COLO829 (cell line): ENCODE data around the gene SLC27A1.

Experiments
- DNase-seq: peaks from one replicate; pipeline ENCODE4 v3.0.0; 2012; ENCODE audit warnings: low spot score

Gene SLC27A1

GRCh38 chr19:17470068-17470841 is at the start of gene SLC27A1:
SLC27A1 (plus strand) TSS chr19:17470524; CDS start chr19:17470541, 17 bp downstream.
- DNase-seq: peak; percentile 91

- no peak for DNase-seq
Measured at GRCh38 chr19:17421942-17422341, 48.4 kb upstream of the SLC27A1 start.

GRCh38 chr19:17423429-17424208 is 46.7 kb upstream of the SLC27A1 start:
- DNase-seq: no peak

GRCh38 chr19:17424743-17425365 is 45.5 kb upstream of the SLC27A1 start:
- no peak for DNase-seq

GRCh38 chr19:17429641-17430113 is 40.6 kb upstream of the SLC27A1 start:
- no peak for DNase-seq

- no peak for DNase-seq
Measured at GRCh38 chr19:17431417-17431816, 38.9 kb upstream of the SLC27A1 start.

GRCh38 chr19:17435218-17435617 is 35.1 kb upstream of the SLC27A1 start:
- DNase-seq: no peak

- DNase-seq: no peak
Measured at GRCh38 chr19:17436094-17436873, 34.0 kb upstream of the SLC27A1 start.

- DNase-seq: no peak
Measured at GRCh38 chr19:17436874-17437267, 33.5 kb upstream of the SLC27A1 start.

GRCh38 chr19:17441241-17442021 is 28.9 kb upstream of the SLC27A1 start:
- DNase-seq: peak; percentile 28

- no peak for DNase-seq
Measured at GRCh38 chr19:17445526-17446165, 24.7 kb upstream of the SLC27A1 start.

GRCh38 chr19:17447704-17448130 is 22.6 kb upstream of the SLC27A1 start:
- no peak for DNase-seq

GRCh38 chr19:17448131-17448967 is 22.0 kb upstream of the SLC27A1 start, which contains the start of gene TMEM221:
TMEM221 (minus strand) TSS chr19:17448668; CDS start chr19:17448462, 206 bp downstream.
- no peak for DNase-seq

- no peak for DNase-seq
Measured at GRCh38 chr19:17450264-17451075, 19.9 kb upstream of the SLC27A1 start.

- DNase-seq: no peak
Measured at GRCh38 chr19:17451820-17452219, 18.5 kb upstream of the SLC27A1 start.

- no peak for DNase-seq
Measured at GRCh38 chr19:17454576-17455071, 15.7 kb upstream of the SLC27A1 start.

- no peak for DNase-seq
Measured at GRCh38 chr19:17455308-17456123, 14.8 kb upstream of the SLC27A1 start.

- DNase-seq: no peak
Measured at GRCh38 chr19:17456127-17456526, 14.2 kb upstream of the SLC27A1 start.
